T-cell (primary cell): Measurements from ENCODE around the gene CTNNBIP1. TPM values are rescaled to one million over a fixed set of nuclear protein-coding genes. Genes with fewer than 3 reads are reported as not detected.
"Not testable (repeated sequence)": the region's sequence is repeated elsewhere in the genome, so short reads cannot be mapped to it uniquely, and the experiment has no call there.

Source experiments
- ATAC-seq, 4 experiments: fragments of 200-7000 bp in 3 of 4; fragments of 150-1000 bp in 1 of 4; cut with Tn5 transposase; replicated peaks in 1 of 4; 1 replicate in 3 of 4; 2 replicates in 1 of 4; pipeline ENCODE4 v1.10.0; 2021; ENCODE audit warnings: moderate library complexity in 3 of 4, mild to moderate bottlenecking in 2 of 4, moderate number of reproducible peaks in 1 of 4
- CTCF ChIA-PET, 2 donors: fragments of 300-600 bp; sonication (Branson Sonifier 250); formaldehyde crosslinking; loops; one replicate each; lab custom pipeline; 2022; ENCODE audit warnings: antibody characterized with exemption in 2 of 2; lab: Charles Lee
- POLR2A ChIA-PET, 2 donors: fragments of 300-600 bp; sonication (Branson Sonifier 250); formaldehyde crosslinking; loops; one replicate each; lab custom pipeline; 2022; ENCODE audit warnings: antibody characterized with exemption in 2 of 2; lab: Charles Lee
- DNase-seq, 35 experiments: peaks; one replicate each; pipeline versions ENCODE4 v3.0.0 to v3.0.0-alpha.2; 2013 to 2023
- H3K27ac ChIP-seq: one replicate; pipeline ENCODE4 v1.5.1; 2013; ENCODE audit warnings: low read length
- H3K27me3 ChIP-seq, 2 experiments: replicated peaks in 1 of 2; 1 replicate in 1 of 2; 2 replicates in 1 of 2; pipeline versions ENCODE4 v1.6.1 to v1.7.0; 2013; ENCODE audit warnings: low read length in 1 of 2, mixed read lengths in 1 of 2; ENCODE audit not compliant: control insufficient read depth in 2 of 2, insufficient read depth in 2 of 2; ENCODE audit errors: extremely low read depth in 1 of 2
- H3K36me3 ChIP-seq, 2 donors: 1 replicate in 1 of 2; 2 replicates in 1 of 2; pipeline versions ENCODE4 v1.6.1 to v1.7.0; 2013; ENCODE audit warnings: low read length in 1 of 2; ENCODE audit not compliant: control insufficient read depth in 2 of 2, insufficient read depth in 1 of 2; ENCODE audit errors: extremely low read depth in 1 of 2
- H3K4me1 ChIP-seq, 2 experiments: 1 replicate in 1 of 2; 2 replicates in 1 of 2; pipeline versions ENCODE4 v1.6.1 to v1.7.0; 2013; ENCODE audit warnings: low read length in 2 of 2, mixed read lengths in 1 of 2; ENCODE audit not compliant: insufficient read depth in 2 of 2, control insufficient read depth in 1 of 2; ENCODE audit errors: extremely low read depth in 1 of 2
- H3K4me3 ChIP-seq, 2 donors: 1 replicate in 1 of 2; 2 replicates in 1 of 2; pipeline versions ENCODE4 v1.5.1 to v1.7.0; 2013; ENCODE audit warnings: mild to moderate bottlenecking in 2 of 2, low read length in 1 of 2, moderate library complexity in 1 of 2; ENCODE audit not compliant: control insufficient read depth in 1 of 2; ENCODE audit errors: extremely low read depth in 1 of 2
- H3K9me3 ChIP-seq: 2 replicates; pipeline ENCODE4 v1.7.0; 2013
- H3K27ac Mint-ChIP-seq, 2 donors: one replicate each; pipeline ENCODE4 v1.8.0; 2020 to 2021; ENCODE audit warnings: mild to moderate bottlenecking in 2 of 2, mixed read lengths in 2 of 2
- H3K27me3 Mint-ChIP-seq, 2 donors: one replicate each; pipeline ENCODE4 v1.8.0; 2021 to 2022; ENCODE audit warnings: mixed read lengths in 2 of 2
- H3K36me3 Mint-ChIP-seq: one replicate; pipeline ENCODE4 v1.8.0; 2021; ENCODE audit warnings: mixed read lengths
- H3K4me1 Mint-ChIP-seq, 3 donors: one replicate each; pipeline ENCODE4 v1.8.0; 2020 to 2022; ENCODE audit warnings: mixed read lengths in 3 of 3, mild to moderate bottlenecking in 1 of 3
- H3K4me3 Mint-ChIP-seq, 3 donors: one replicate each; pipeline ENCODE4 v1.8.0; 2020 to 2022; ENCODE audit warnings: mild to moderate bottlenecking in 3 of 3, mixed read lengths in 3 of 3, moderate library complexity in 3 of 3
- H3K9me3 Mint-ChIP-seq, 3 donors: one replicate each; pipeline ENCODE4 v1.8.0; 2020 to 2022; ENCODE audit warnings: mixed read lengths in 3 of 3
- WGBS: methylation state at CpG from one replicate; pipeline ENCODE4 v1.1.5; 2013; ENCODE audit warnings: missing lambda C conversion rate; ENCODE audit not compliant: insufficient coverage; 5-methylcytosine and 5-hydroxymethylcytosine counted together
- total RNA-seq, 35 experiments: library from RNA in 6 of 35; stranded (reverse) in 6 of 35; fragments of 120-200 nt in 1 of 35; gene quantifications; one replicate each; pipeline versions ENCODE4 v1.2.1 to v1.2.4 and lab custom pipeline; 2013 to 2026

CTNNBIP1 gene
- total RNA-seq, 5 donors from 2014 or later (not counting 1 experiment from before 2014, with no cell fraction given) = 9.1 to 11.1 (median 9.6) TPM

GRCh38 chr1:9803003-9803918 is 106.8 kb downstream of the CTNNBIP1 start:
- H3K9me3 Mint-ChIP-seq, H3K27ac ChIP-seq, H3K27me3 ChIP-seq, H3K9me3 ChIP-seq, DNase-seq, H3K4me3 Mint-ChIP-seq, H3K36me3 Mint-ChIP-seq, H3K4me3 ChIP-seq, H3K36me3 ChIP-seq, H3K27me3 Mint-ChIP-seq, ATAC-seq: not testable (repeated sequence)
- Mint-ChIP-seq H3K27ac (peak overlapping the region; percentile 11 to 79), H3K4me1 (peaks cover 62 to 74% (median 67%) of the 10 kb centered on the region in 3 donors)
- 100% methylated on average over 1 of the region's 13 CpGs for WGBS
- ChIA-PET POLR2A (interaction anchor here in 1 of 2 donors (0.6 to 0.7 kb wide), 2 partner anchors 20 to 207 kb away, joined by 8 to 10 read pairs; no protein-coding TSS in a partner anchor), CTCF (interaction anchor here in 1 of 2 donors (0.6 kb wide), 1 partner anchor 16 kb away, joined by 4 read pairs; no protein-coding TSS in a partner anchor)
- peaks cover 0 to 40% of the 10 kb centered on the region in 2 experiments for H3K4me1 ChIP-seq

GRCh38 chr1:9801909-9802308 is 108.2 kb downstream of the CTNNBIP1 start:
- no peaks in the 10 kb centered on the region for H3K9me3 Mint-ChIP-seq
- ChIA-PET CTCF (interaction anchor here in 1 of 2 donors (1.0 kb wide), 1 partner anchor 17 kb away, joined by 7 read pairs; no protein-coding TSS in a partner anchor), POLR2A (interaction anchor here in 1 of 2 donors (0.7 kb wide), 1 partner anchor 22 kb away, joined by 5 read pairs; the partner anchor contains the start of gene CLSTN1)
- H3K27me3 ChIP-seq = no peaks in the 10 kb centered on the region
- H3K4me1 Mint-ChIP-seq = peaks cover 62 to 73% (median 69%) of the 10 kb centered on the region in 3 donors
- no peak for DNase-seq
- ATAC-seq = no peak
- H3K4me3 Mint-ChIP-seq = peak overlapping the region in 1 of 3 donors; percentile 22
- peaks cover 0 to 43% of the 10 kb centered on the region in 2 experiments for H3K4me1 ChIP-seq
- H3K9me3 ChIP-seq = no peaks in the 10 kb centered on the region
- H3K36me3 ChIP-seq = no peaks in the 10 kb centered on the region
- no peaks in the 10 kb centered on the region for H3K36me3 Mint-ChIP-seq
- no CpG with 5 or more reads among the region's 1 CpG for WGBS
- H3K27me3 Mint-ChIP-seq = no peaks in the 10 kb centered on the region
- no peak overlapping the region for H3K27ac ChIP-seq
- H3K4me3 ChIP-seq = no peak overlapping the region
- peak overlapping the region; percentile 75 to 79 for H3K27ac Mint-ChIP-seq

Other genes with a start within 250 kb of the CTNNBIP1 start
- gene CLSTN1, start 86.3 kb downstream of the CTNNBIP1 start, total RNA-seq = 100 to 1,000 TPM in 2 of 5 donors, 10 to 100 TPM in 3; 84.6 to 105 (median 91.2) TPM
- 10 to 100 TPM; 19.6 to 28.6 (median 22.0) TPM for gene LZIC, start 33.1 kb upstream of the CTNNBIP1 start, total RNA-seq
- 1 to 10 TPM; 2.9 to 8.0 (median 7.1) TPM for gene NMNAT1, start 33.2 kb upstream of the CTNNBIP1 start, total RNA-seq
- under 1 TPM in 1 of 5 donors, not detected in 4; 0.63 TPM for gene RBP7, start 87.0 kb upstream of the CTNNBIP1 start, total RNA-seq
- gene UBE4B, start 122.7 kb upstream of the CTNNBIP1 start, total RNA-seq = 10 to 100 TPM; 37.5 to 43.1 (median 41.9) TPM